Neural crest cell (in vitro differentiated cells): Measurements from ENCODE around the gene SLC27A5. TPM values are rescaled to one million over a fixed set of nuclear protein-coding genes. Genes with fewer than 3 reads are reported as not detected.

ENCODE experiments used
- DNase-seq: peaks from one replicate; pipeline ENCODE4 v3.0.0; 2021; ENCODE audit warnings: low read depth, mixed read lengths, low spot score
- H3K27ac Mint-ChIP-seq: one replicate; pipeline ENCODE4 v1.8.0; 2021; ENCODE audit warnings: mild to moderate bottlenecking, mixed read lengths; ENCODE audit not compliant: unreplicated experiment
- H3K27me3 Mint-ChIP-seq: 2 replicates; pipeline ENCODE4 v1.8.0; 2021; ENCODE audit warnings: low read depth, mild to moderate bottlenecking, mixed read lengths
- H3K36me3 Mint-ChIP-seq: 2 replicates; pipeline ENCODE4 v1.8.0; 2021; ENCODE audit warnings: low read depth, mild to moderate bottlenecking, mixed read lengths
- H3K4me1 Mint-ChIP-seq: 2 replicates; pipeline ENCODE4 v1.8.0; 2021; ENCODE audit warnings: mixed read lengths
- H3K4me3 Mint-ChIP-seq: one replicate; pipeline ENCODE4 v1.8.0; 2021; ENCODE audit warnings: mild to moderate bottlenecking, mixed read lengths
- H3K9me3 Mint-ChIP-seq: 2 replicates; pipeline ENCODE4 v1.8.0; 2021; ENCODE audit warnings: mixed read lengths
- CTCF ChIP-seq: fragments of 200-600 bp; sonication (generic); conservative IDR thresholded peaks from 2 replicates; pipeline ENCODE4 v1.5.0; 2021; ENCODE audit warnings: antibody characterized with exemption, mild to moderate bottlenecking
- total RNA-seq: library from RNA; stranded (reverse); gene quantifications from 2 replicates; pipeline ENCODE4 v1.2.1, GENCODE V29; 2021

The SLC27A5 gene
- total RNA-seq, 1 donor from 2014 or later = 17.5 TPM

GRCh38 chr19:58469241-58470013, 42.4 kb downstream of the SLC27A5 start:
- H3K36me3 Mint-ChIP-seq = no peaks in the 10 kb centered on the region
- no peaks in the 10 kb centered on the region for H3K9me3 Mint-ChIP-seq
- H3K4me1 Mint-ChIP-seq = peaks cover 28% of the 10 kb centered on the region
- H3K27me3 Mint-ChIP-seq = peaks cover 3% of the 10 kb centered on the region
- no peak overlapping the region for H3K27ac Mint-ChIP-seq
- no peak for TF ChIP-seq CTCF
- no peak for DNase-seq
- H3K4me3 Mint-ChIP-seq = peak overlapping the region; percentile 88

GRCh38 chr19:58468216-58468839, 43.5 kb downstream of the SLC27A5 start:
- no peak for TF ChIP-seq CTCF
- Mint-ChIP-seq H3K36me3 (no peaks in the 10 kb centered on the region), H3K4me3 (peak overlapping the region; percentile 88), H3K27me3 (peaks cover 3% of the 10 kb centered on the region), H3K9me3 (no peaks in the 10 kb centered on the region), H3K27ac (no peak overlapping the region), H3K4me1 (peaks cover 27% of the 10 kb centered on the region)
- DNase-seq = no peak

GRCh38 chr19:58466760-58467589, 44.8 kb downstream of the SLC27A5 start, which contains the start of gene ZNF324:
Gene ZNF324, plus strand, starts transcription at chr19:58467080. Its CDS starts 2,106 bp downstream, at chr19:58469186.
- Mint-ChIP-seq H3K27ac (peak within 1 kb of the TSS; percentile 67), H3K4me1 (peaks cover 27% of the 10 kb centered on the region)

GRCh38 chr19:58466089-58466759, 45.6 kb downstream of the SLC27A5 start:
- H3K27me3 Mint-ChIP-seq = peaks cover 3% of the 10 kb centered on the region
- no peak for DNase-seq
- H3K36me3 Mint-ChIP-seq = no peaks in the 10 kb centered on the region
- H3K4me1 Mint-ChIP-seq = peaks cover 27% of the 10 kb centered on the region
- no peaks in the 10 kb centered on the region for H3K9me3 Mint-ChIP-seq
- no peak overlapping the region for H3K27ac Mint-ChIP-seq
- TF ChIP-seq CTCF = no peak
- H3K4me3 Mint-ChIP-seq = peak overlapping the region; percentile 88

More at GRCh38 chr19:58466760-58467589, 44.8 kb downstream of the SLC27A5 start, which contains the start of gene ZNF324:
- peak within 1 kb of the TSS; percentile 88 for H3K4me3 Mint-ChIP-seq
- H3K36me3 Mint-ChIP-seq = no peaks in the 10 kb centered on the region
- peak; percentile 96 for DNase-seq
- no peaks in the 10 kb centered on the region for H3K9me3 Mint-ChIP-seq
- H3K27me3 Mint-ChIP-seq = peaks cover 3% of the 10 kb centered on the region
- no peak for TF ChIP-seq CTCF

- no peak for TF ChIP-seq CTCF
- Mint-ChIP-seq H3K9me3 (no peaks in the 10 kb centered on the region), H3K27me3 (no peaks in the 10 kb centered on the region), H3K4me3 (no peak overlapping the region), H3K27ac (no peak overlapping the region), H3K36me3 (peaks cover 3% of the 10 kb centered on the region), H3K4me1 (no peaks in the 10 kb centered on the region)
- no peak for DNase-seq
These were observed 51.8 kb downstream of the SLC27A5 start for GRCh38 chr19:58460039-58460438.
